BJ (cell line): ENCODE results near the gene RHBG. TPM values are rescaled to one million over a fixed set of nuclear protein-coding genes. Genes with fewer than 3 reads are reported as not detected.
"Not testable (repeated sequence)": the region's sequence is repeated elsewhere in the genome, so short reads cannot be mapped to it uniquely, and the experiment has no call there.

Source experiments
- CTCF ChIA-PET: fragments of 350-600 bp; formaldehyde crosslinking; extraction: SDS; loops from one replicate; lab custom pipeline; 2021; ENCODE audit warnings: antibody characterized with exemption, inconsistent platforms; lab: Yijun Ruan, JAX
- POLR2A ChIA-PET: fragments of 300-600 bp; sonication (Branson Sonifier 250); formaldehyde crosslinking; extraction: SDS; loops from one replicate; lab custom pipeline; 2021; ENCODE audit warnings: antibody characterized with exemption; lab: Charles Lee
- DNase-seq: peaks from one replicate; pipeline ENCODE4 v3.0.0-alpha.2; 2011; ENCODE audit warnings: low read depth
- H3K27me3 ChIP-seq: 2 replicates; pipeline ENCODE4 v1.6.0; 2011; ENCODE audit warnings: low read length; ENCODE audit not compliant: control insufficient read depth, insufficient read depth
- H3K36me3 ChIP-seq: 2 replicates; pipeline ENCODE4 v1.5.1; 2011; ENCODE audit warnings: low read length; ENCODE audit not compliant: control insufficient read depth, insufficient read depth
- H3K4me3 ChIP-seq: 2 replicates; pipeline ENCODE4 v1.5.1; 2011; ENCODE audit warnings: low read depth, mild to moderate bottlenecking, control low read depth, low read length
- polyA plus RNA-seq: library from polyadenylated mRNA; depleted of rRNA; stranded (reverse); fragments of >200 nt; gene quantifications from 2 replicates; pipeline ENCODE4 v1.2.3, GENCODE V29; 2011
- TF ChIP-seq, protein P1 (sequence below): IDR thresholded peaks from 2 replicates; pipeline ENCODE4 v1.5.1; 2011; ENCODE audit warnings: low read depth, mild to moderate bottlenecking, control low read depth, inconsistent platforms, low read length, moderate library complexity; ENCODE audit not compliant: insufficient read depth

The RHBG gene
- polyA plus RNA-seq, 1 experiment: not detected

DNA sequence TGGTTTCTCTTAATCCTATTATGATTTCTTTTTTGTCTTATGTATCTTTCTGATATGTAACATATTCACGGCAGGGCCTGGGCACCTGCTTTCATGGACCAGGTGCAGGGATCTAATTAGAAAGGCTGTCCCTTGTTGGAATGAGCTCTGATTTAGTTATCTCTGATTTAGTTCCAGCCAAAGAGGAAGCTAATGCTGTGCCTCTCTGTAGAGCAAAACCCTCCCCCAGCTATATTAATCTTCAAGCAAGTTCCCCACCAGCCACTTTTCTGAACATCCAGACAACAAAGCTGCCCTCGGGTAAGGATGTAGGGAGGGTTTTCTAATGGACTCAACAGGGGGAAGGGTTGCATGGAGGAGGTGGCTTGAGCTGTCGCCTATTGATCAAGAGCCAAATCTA is 24.6 kb upstream of the RHBG start:
- Histone ChIP-seq H3K4me3 (no peak overlapping the region), H3K36me3 (no peaks in the 10 kb centered on the region), H3K27me3 (no peaks in the 10 kb centered on the region; the same call in 1 of the 2 replicates)
- DNase-seq: no peak
- TF ChIP-seq, protein P1, sequence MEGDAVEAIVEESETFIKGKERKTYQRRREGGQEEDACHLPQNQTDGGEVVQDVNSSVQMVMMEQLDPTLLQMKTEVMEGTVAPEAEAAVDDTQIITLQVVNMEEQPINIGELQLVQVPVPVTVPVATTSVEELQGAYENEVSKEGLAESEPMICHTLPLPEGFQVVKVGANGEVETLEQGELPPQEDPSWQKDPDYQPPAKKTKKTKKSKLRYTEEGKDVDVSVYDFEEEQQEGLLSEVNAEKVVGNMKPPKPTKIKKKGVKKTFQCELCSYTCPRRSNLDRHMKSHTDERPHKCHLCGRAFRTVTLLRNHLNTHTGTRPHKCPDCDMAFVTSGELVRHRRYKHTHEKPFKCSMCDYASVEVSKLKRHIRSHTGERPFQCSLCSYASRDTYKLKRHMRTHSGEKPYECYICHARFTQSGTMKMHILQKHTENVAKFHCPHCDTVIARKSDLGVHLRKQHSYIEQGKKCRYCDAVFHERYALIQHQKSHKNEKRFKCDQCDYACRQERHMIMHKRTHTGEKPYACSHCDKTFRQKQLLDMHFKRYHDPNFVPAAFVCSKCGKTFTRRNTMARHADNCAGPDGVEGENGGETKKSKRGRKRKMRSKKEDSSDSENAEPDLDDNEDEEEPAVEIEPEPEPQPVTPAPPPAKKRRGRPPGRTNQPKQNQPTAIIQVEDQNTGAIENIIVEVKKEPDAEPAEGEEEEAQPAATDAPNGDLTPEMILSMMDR: no peak
- POLR2A ChIA-PET: no interaction called here
- CTCF ChIA-PET: interaction anchor here (1.0 to 1.6 kb wide), 4 partner anchors 9 to 315 kb away, joined by 3 read pairs; no protein-coding TSS in a partner anchor

DNA sequence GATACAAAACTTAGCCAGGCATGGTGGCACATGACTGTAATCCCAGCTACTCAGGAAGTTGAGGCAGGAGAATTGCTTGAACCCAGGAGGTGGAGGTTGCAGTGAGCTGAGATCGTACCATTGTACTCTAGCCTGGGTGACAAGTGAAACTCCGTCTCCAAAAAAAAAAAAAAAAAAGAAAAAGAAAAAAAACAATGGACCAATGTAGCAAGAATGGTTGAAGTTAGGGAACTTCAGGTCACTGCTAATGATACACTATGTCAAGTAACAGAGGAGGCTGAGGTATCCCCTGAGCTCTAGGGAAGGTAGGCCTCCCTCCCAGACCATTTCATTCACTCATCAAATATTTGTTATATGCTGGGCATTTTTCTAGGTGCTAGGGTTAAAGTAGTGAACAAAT is 23.0 kb upstream of the RHBG start:
- CTCF ChIA-PET: interaction anchor here (0.6 to 3.0 kb wide), 5 partner anchors 10 to 110 kb away, joined by 3 to 28 read pairs (median 3); no protein-coding TSS in a partner anchor
- POLR2A ChIA-PET, H3K27me3 ChIP-seq: not testable (repeated sequence)

GRCh38 chr1:156346636-156347035 is 22.4 kb upstream of the RHBG start:
- CTCF ChIA-PET: interaction anchor here (0.6 to 3.0 kb wide), 7 partner anchors 10 to 109 kb away, joined by 3 to 28 read pairs (median 3); no protein-coding TSS in a partner anchor
- no peaks in the 10 kb centered on the region for H3K36me3 ChIP-seq
- peak; percentile 53 for DNase-seq
- no peak overlapping the region for H3K4me3 ChIP-seq
- no peaks in the 10 kb centered on the region; the same call in 1 of the 2 replicates for H3K27me3 ChIP-seq
- POLR2A ChIA-PET: no interaction called here
- TF ChIP-seq, protein P1: no peak

More for the DNA sequence above, 23.0 kb upstream of the RHBG start:
- H3K36me3 ChIP-seq, DNase-seq, H3K4me3 ChIP-seq: not testable (repeated sequence)

DNA sequence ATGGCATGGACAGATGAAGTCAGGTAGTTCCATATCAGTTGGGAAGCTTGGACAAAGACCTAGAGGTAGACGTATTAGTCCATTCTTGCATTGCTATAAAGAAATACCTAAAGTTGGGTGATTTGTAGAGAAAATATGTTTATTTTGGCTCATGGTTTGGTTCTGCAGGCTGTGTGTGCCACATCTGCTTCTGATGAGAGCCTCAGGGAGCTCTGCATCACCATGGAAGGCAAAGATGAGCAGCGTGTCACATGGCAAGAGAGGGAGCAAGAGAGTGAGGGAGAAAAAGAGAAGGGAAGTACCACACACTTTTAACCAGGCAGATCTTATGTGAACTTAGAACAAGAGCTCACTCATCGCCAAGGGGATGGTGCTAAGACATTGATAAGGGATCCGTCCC is 21.7 kb upstream of the RHBG start:
- H3K4me3 ChIP-seq: no peak overlapping the region
- DNase-seq: peak; percentile 84
- TF ChIP-seq, protein P1: no peak
- H3K36me3 ChIP-seq: no peaks in the 10 kb centered on the region
- ChIA-PET CTCF (interaction anchor here (1.1 to 3.0 kb wide), 6 partner anchors 9 to 28 kb away, joined by 3 to 28 read pairs (median 4); no protein-coding TSS in a partner anchor), POLR2A (interaction anchor here (0.6 kb wide), 1 partner anchor 52 kb away, joined by 5 read pairs; the partner anchor contains the start of gene GLMP)
- no peaks in the 10 kb centered on the region; the same call in 1 of the 2 replicates for H3K27me3 ChIP-seq

- H3K36me3 ChIP-seq, H3K4me3 ChIP-seq, DNase-seq, POLR2A ChIA-PET: not testable (repeated sequence)
- peaks cover 12% of the 10 kb centered on the region for H3K27me3 ChIP-seq
- CTCF ChIA-PET: interaction anchor here (1.0 to 1.9 kb wide), 2 partner anchors 9 kb away, joined by 5 to 7 read pairs; no protein-coding TSS in a partner anchor
Measured at GRCh38 chr1:156352481-156352880, 16.5 kb upstream of the RHBG start.

GRCh38 chr1:156356262-156356874 is 12.6 kb upstream of the RHBG start:
- H3K27me3 ChIP-seq: peaks cover 19% of the 10 kb centered on the region
- no peak for DNase-seq
- no peak overlapping the region for H3K4me3 ChIP-seq
- ChIA-PET POLR2A (no interaction called here), CTCF (interaction anchor here (0.6 to 2.0 kb wide), 15 partner anchors 9 to 250 kb away, joined by 3 to 15 read pairs (median 3); partner anchors contain the start of gene RHBG)
- H3K36me3 ChIP-seq: no peaks in the 10 kb centered on the region
- TF ChIP-seq, protein P1: no peak
